HepG2 (cell line): ENCODE results near the gene IL2RA. TPM values are rescaled to one million over a fixed set of nuclear protein-coding genes. Genes with fewer than 3 reads are reported as not detected.

Source experiments
- ARID2 ChIP-seq: sonication (generic); formaldehyde crosslinking; IDR thresholded peaks from 2 replicates; pipeline ENCODE4 v1.8.1; 2022; ENCODE audit warnings: mild to moderate bottlenecking, missing genetic modification reagents, borderline replicate concordance
- CBX1 ChIP-seq: IDR thresholded peaks from one replicate; pipeline ENCODE4 v1.6.1; 2016; ENCODE audit warnings: antibody characterized with exemption, low read depth
- FOXK2 ChIP-seq: fragments of 450-650 bp; IDR thresholded peaks from 2 replicates; pipeline ENCODE4 v1.6.1; 2016
- GATAD1 ChIP-seq: IDR thresholded peaks from 2 replicates; pipeline ENCODE4 v1.6.1; 2016; ENCODE audit warnings: missing genetic modification reagents, missing compliant biosample characterization
- GMEB1 ChIP-seq: sonication (generic); formaldehyde crosslinking; IDR thresholded peaks from 2 replicates; pipeline ENCODE4 v1.5.1; 2020; ENCODE audit warnings: missing genetic modification reagents, mild to moderate bottlenecking, borderline replicate concordance
- KDM2A ChIP-seq: sonication (generic); formaldehyde crosslinking; IDR thresholded peaks from 2 replicates; pipeline ENCODE4 v1.4.0; 2020; ENCODE audit warnings: low read depth, missing genetic modification reagents, borderline replicate concordance
- POGK ChIP-seq: sonication (generic); formaldehyde crosslinking; conservative IDR thresholded peaks from 2 replicates; pipeline ENCODE4 v1.8.0; 2022; ENCODE audit warnings: mild to moderate bottlenecking, moderate library complexity, missing genetic modification reagents
- POLR2G ChIP-seq: fragments of 200-400 bp; formaldehyde crosslinking; IDR thresholded peaks from 2 replicates; pipeline ENCODE4 v1.6.1; 2018; ENCODE audit warnings: mild to moderate bottlenecking, low read depth, low read length, moderate library complexity
- SMAD3 ChIP-seq: sonication (generic); formaldehyde crosslinking; IDR thresholded peaks from 2 replicates; pipeline ENCODE4 v1.4.0; 2020; ENCODE audit warnings: missing genetic modification reagents
- SRF ChIP-seq: IDR thresholded peaks from 2 replicates; pipeline ENCODE4 v1.6.1; 2011; ENCODE audit warnings: mild to moderate bottlenecking, low read depth, low read length, moderate library complexity
- STAT5B ChIP-seq: sonication (generic); formaldehyde crosslinking; IDR thresholded peaks from 2 replicates; pipeline ENCODE4 v1.4.0; 2020; ENCODE audit warnings: missing genetic modification reagents
- THYN1 ChIP-seq: sonication (generic); formaldehyde crosslinking; IDR thresholded peaks from 2 replicates; pipeline ENCODE4 v1.8.1; 2023; ENCODE audit warnings: low read depth, mild to moderate bottlenecking, moderate library complexity, missing genetic modification reagents, borderline replicate concordance
- TIGD3 ChIP-seq: sonication (generic); formaldehyde crosslinking; IDR thresholded peaks from 2 replicates; pipeline ENCODE4 v1.5.1; 2020; ENCODE audit warnings: mild to moderate bottlenecking, missing genetic modification reagents, borderline replicate concordance
- ZBTB2 ChIP-seq: sonication (generic); formaldehyde crosslinking; IDR thresholded peaks from 2 replicates; pipeline ENCODE4 v1.8.0; 2022; ENCODE audit warnings: low read depth, missing genetic modification reagents
- ZNF574 ChIP-seq: sonication (generic); formaldehyde crosslinking; IDR thresholded peaks from 2 replicates; pipeline ENCODE4 v1.4.0; 2020; ENCODE audit warnings: missing genetic modification reagents
- polyA plus RNA-seq, 8 experiments: library from polyadenylated mRNA; depleted of rRNA in 3 of 8; stranded (reverse) in 7 of 8; unstranded in 1 of 8; fragments of >200 nt; fragmentation: Illumina TruSeq in 4 of 8; extraction: Trizol in 4 of 8; gene quantifications; 2 replicates each; pipeline versions ENCODE4 v1.2.1 to v1.2.3, GENCODE V29; 2011 to 2016; ENCODE audit warnings: low read depth in 4 of 8, missing spikeins in 1 of 8, mixed read lengths in 1 of 8; ENCODE audit not compliant: insufficient read depth in 1 of 8
- total RNA-seq, 5 experiments: library from RNA; depleted of rRNA; stranded (reverse); fragments of >200 nt; fragmentation: Illumina TruSeq; extraction: Trizol; gene quantifications; 2 replicates each; pipeline ENCODE4 v1.2.3, GENCODE V29; 2016; ENCODE audit warnings: low read depth in 1 of 5

IL2RA gene
- total and polyA plus RNA-seq, 2 of the 13 experiments (the other 11 are each of a cell fraction or from before 2014, with no cell fraction given), result not detected

- TF ChIP-seq ZNF574 (CRISPR knock-in tag) (peak; percentile 99), SRF (0 out of 2 replicates have a peak, but pooled peaks have one; percentile 42), SMAD3 (peak; percentile 75), GMEB1 (peak; percentile 38; the same call in 1 of the 2 replicates), GATAD1 (peak; percentile 85), TIGD3 (CRISPR knock-in tag) (no peak), THYN1 (CRISPR knock-in tag) (no peak), ZBTB2 (CRISPR knock-in tag) (peak; percentile 31), FOXK2 (no peak), CBX1 (no peak), POLR2G (peak; percentile 57; the same call in 1 of the 2 replicates), POGK (peak; percentile 87), ARID2 (CRISPR knock-in tag) (peak; percentile 49; the same call in 1 of the 2 replicates), KDM2A (CRISPR knock-in tag) (peak; percentile 95), STAT5B (CRISPR knock-in tag) (0 out of 2 replicates have a peak, but pooled peaks have one; percentile 45)
Observed at GRCh38 chr10:6088721-6089333, 26.7 kb upstream of the IL2RA start, which contains the start of gene RBM17 (continued).
